Measurements from ENCODE around the gene MLF1.
A peak's percentile ranks its signal among the peaks of the same experiment; 100 is the strongest.

Gene MLF1

DNA sequence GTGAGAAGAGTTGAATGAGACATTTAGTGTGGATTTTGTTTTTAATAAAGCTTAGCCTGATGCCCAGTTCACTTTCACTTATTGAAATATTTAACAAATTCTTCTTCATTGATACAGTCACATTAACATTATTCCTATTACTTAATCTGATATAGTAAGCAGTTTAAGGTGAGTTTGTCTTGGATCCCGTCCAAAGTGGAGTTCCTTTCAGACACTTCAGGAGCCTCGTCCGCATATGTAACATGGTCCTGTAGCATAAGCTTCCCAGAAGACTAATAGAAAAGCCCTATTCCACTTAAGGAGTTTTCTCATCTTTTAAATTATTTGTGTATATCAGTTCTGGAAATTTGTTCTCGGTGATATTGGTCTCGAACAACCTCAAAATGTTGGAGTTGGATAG, 39.7 kb upstream of the MLF1 start:
- no peak for ATAC-seq
- TF ChIP-seq TCF4 (CRISPR knock-in tag; IDR thresholded peaks at IDR 0.05; ENCODE audit: borderline replicate concordance) = no peak
- peak; percentile 46; the same call in 1 of the 2 replicates for TF ChIP-seq ISL1 (CRISPR knock-in tag; IDR thresholded peaks at IDR 0.05)

DNA sequence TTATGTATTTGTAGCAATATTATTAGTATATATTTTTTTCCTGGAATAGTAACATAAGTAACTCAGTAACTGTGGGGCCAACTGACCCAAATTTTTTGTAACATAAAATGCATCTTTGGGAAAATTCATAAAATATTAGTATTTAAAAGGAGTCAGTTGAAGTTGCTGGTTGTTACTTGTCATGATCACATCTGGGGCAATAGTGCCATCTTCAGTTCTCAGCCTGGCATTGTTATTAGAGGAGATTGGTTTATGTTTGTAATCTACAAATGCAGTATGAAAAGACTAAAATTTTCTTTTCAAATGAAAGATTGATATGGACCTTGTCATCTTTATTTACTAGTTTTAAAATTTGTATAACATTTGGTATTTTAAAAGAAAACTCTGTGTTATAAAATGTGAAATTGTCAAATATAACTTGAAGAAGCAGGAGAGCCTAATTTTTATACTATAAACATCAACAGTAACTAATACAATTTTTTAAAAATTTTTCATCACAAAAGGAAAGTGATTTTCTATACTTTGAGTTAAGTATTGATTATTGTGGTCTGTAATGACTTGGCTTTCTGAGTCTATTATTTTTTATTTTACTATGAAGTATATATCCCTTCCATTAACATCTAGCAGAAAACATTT, 38.8 kb upstream of the MLF1 start:
- peak; percentile 73; the same call in 2 of the 3 replicates for ATAC-seq
- no peak for TF ChIP-seq RARB (CRISPR knock-in tag; IDR thresholded peaks at IDR 0.05)
- TF ChIP-seq ISL1 (CRISPR knock-in tag; IDR thresholded peaks at IDR 0.05) = no peak
- TF ChIP-seq ARNTL (CRISPR knock-in tag; IDR thresholded peaks at IDR 0.05; ENCODE audit: borderline replicate concordance, low read depth) = no peak

DNA sequence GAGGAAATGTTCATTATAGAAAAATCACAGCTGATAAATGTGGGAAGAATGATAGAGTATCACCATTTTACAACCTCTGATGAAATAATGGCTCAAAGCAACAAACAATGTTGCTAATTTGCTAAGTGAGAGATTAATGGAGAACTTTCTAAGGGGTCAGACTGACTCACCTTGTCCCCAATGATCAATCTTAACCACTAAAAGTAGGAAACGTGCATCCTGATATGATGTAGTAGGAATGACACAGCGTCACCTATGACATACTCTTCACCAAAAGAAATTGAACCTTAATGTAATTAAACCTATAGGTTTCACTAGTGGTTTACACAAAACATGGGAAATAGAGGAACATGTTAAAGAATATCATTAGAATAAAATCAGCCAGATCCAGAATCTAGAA, 35.1 kb upstream of the MLF1 start:
- no peak for ATAC-seq
- TF ChIP-seq TOX (CRISPR knock-in tag; IDR thresholded peaks at IDR 0.05; ENCODE audit: borderline replicate concordance) (no peak), ZNF565 (CRISPR knock-in tag; conservative IDR thresholded peaks at IDR 0.05; ENCODE audit: low read depth) (no peak), TCF4 (CRISPR knock-in tag; IDR thresholded peaks at IDR 0.05; ENCODE audit: borderline replicate concordance) (no peak)

DNA sequence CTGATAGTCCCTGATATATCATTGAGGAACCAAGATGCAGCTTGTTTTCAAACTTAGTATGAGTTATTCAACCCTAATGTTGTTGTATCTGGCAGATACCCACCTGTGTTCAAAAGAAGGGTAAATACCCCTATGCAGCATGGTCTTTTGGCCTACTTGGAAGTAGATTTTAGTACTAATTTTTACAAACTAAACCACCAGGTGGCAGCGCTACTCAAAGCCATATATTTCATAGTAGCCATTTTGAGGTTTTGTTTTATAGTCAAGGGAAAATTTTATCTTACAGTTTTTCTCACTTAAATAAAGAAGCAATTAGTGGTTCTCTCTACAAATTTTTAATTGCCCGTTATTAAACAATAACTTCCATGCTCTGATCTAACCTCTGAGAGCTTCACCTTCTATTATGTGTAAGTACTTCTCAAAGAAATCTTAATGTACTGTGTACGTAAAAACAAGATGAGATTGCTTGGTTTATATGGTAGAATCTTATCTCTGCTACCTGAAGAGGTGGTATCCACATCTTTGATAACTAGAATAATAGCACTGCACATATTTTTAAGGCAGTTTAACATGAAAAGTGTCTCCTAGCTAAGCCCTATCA, 31.5 kb upstream of the MLF1 start:
- peak; percentile 76 for ATAC-seq

DNA sequence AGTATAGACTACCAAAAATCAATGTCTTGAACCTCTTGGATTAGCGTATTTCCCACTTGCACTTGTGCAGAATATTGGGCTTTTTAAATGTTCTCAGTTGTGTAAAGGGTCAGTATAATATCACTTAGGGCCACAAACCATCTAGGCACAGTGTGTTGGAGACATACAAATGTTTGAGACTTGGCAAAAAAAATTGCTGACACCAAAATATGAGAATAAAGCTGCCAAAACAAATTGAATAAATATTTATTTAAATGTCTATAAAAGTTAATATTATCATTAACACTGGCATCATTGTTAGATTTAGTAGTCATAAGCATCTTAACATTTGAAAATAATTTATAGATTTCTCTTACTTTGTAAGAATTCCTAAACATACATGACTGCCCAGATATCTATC, 30.9 kb upstream of the MLF1 start:
- no peak for ATAC-seq
- TF ChIP-seq RARB (CRISPR knock-in tag; IDR thresholded peaks at IDR 0.05) (no peak), ZNF8 (CRISPR knock-in tag; IDR thresholded peaks at IDR 0.05) (no peak), ZFP3 (CRISPR knock-in tag; IDR thresholded peaks at IDR 0.05) (no peak), ISL1 (CRISPR knock-in tag; IDR thresholded peaks at IDR 0.05) (no peak), PPARA (CRISPR knock-in tag; IDR thresholded peaks at IDR 0.05; ENCODE audit: borderline replicate concordance) (no peak), ZNF70 (CRISPR knock-in tag; IDR thresholded peaks at IDR 0.05) (no peak), CSDC2 (CRISPR knock-in tag; IDR thresholded peaks at IDR 0.05) (no peak), ZNF565 (CRISPR knock-in tag; conservative IDR thresholded peaks at IDR 0.05; ENCODE audit: low read depth) (no peak), GLIS3 (CRISPR knock-in tag; IDR thresholded peaks at IDR 0.05) (no peak)
- TF ChIP-seq, protein P1, sequence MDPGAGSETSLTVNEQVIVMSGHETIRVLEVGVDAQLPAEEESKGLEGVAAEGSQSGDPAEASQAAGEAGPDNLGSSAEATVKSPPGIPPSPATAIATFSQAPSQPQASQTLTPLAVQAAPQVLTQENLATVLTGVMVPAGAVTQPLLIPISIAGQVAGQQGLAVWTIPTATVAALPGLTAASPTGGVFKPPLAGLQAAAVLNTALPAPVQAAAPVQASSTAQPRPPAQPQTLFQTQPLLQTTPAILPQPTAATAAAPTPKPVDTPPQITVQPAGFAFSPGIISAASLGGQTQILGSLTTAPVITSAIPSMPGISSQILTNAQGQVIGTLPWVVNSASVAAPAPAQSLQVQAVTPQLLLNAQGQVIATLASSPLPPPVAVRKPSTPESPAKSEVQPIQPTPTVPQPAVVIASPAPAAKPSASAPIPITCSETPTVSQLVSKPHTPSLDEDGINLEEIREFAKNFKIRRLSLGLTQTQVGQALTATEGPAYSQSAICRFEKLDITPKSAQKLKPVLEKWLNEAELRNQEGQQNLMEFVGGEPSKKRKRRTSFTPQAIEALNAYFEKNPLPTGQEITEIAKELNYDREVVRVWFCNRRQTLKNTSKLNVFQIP (CRISPR knock-in tag; IDR thresholded peaks at IDR 0.05; ENCODE audit: borderline replicate concordance, low read depth) = no peak
- TF ChIP-seq, protein P2, sequence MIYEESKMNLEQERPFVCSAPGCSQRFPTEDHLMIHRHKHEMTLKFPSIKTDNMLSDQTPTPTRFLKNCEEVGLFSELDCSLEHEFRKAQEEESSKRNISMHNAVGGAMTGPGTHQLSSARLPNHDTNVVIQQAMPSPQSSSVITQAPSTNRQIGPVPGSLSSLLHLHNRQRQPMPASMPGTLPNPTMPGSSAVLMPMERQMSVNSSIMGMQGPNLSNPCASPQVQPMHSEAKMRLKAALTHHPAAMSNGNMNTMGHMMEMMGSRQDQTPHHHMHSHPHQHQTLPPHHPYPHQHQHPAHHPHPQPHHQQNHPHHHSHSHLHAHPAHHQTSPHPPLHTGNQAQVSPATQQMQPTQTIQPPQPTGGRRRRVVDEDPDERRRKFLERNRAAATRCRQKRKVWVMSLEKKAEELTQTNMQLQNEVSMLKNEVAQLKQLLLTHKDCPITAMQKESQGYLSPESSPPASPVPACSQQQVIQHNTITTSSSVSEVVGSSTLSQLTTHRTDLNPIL (CRISPR knock-in tag; IDR thresholded peaks at IDR 0.05; ENCODE audit: low read depth) = no peak

More for the DNA sequence above, 31.5 kb upstream of the MLF1 start:
- TF ChIP-seq OSR1 (CRISPR knock-in tag; IDR thresholded peaks at IDR 0.05) (no peak), ISL1 (CRISPR knock-in tag; IDR thresholded peaks at IDR 0.05) (no peak), ZNF70 (CRISPR knock-in tag; IDR thresholded peaks at IDR 0.05) (no peak), ARNTL (CRISPR knock-in tag; IDR thresholded peaks at IDR 0.05; ENCODE audit: borderline replicate concordance, low read depth) (no peak), ZNF8 (CRISPR knock-in tag; IDR thresholded peaks at IDR 0.05) (no peak), TOX (CRISPR knock-in tag; IDR thresholded peaks at IDR 0.05; ENCODE audit: borderline replicate concordance) (no peak), GLIS3 (CRISPR knock-in tag; IDR thresholded peaks at IDR 0.05) (no peak), SNAI2 (CRISPR knock-in tag; IDR thresholded peaks at IDR 0.05) (no peak), CSDC2 (CRISPR knock-in tag; IDR thresholded peaks at IDR 0.05) (no peak), PPARA (CRISPR knock-in tag; IDR thresholded peaks at IDR 0.05; ENCODE audit: borderline replicate concordance) (no peak), ZFP3 (CRISPR knock-in tag; IDR thresholded peaks at IDR 0.05) (no peak), ESRRG (CRISPR knock-in tag; IDR thresholded peaks at IDR 0.05) (no peak), BACH2 (CRISPR knock-in tag; IDR thresholded peaks at IDR 0.05; ENCODE audit: borderline replicate concordance) (no peak)
- TF ChIP-seq, protein P1 (CRISPR knock-in tag; IDR thresholded peaks at IDR 0.05; ENCODE audit: borderline replicate concordance, low read depth) = no peak
- TF ChIP-seq, protein P3, sequence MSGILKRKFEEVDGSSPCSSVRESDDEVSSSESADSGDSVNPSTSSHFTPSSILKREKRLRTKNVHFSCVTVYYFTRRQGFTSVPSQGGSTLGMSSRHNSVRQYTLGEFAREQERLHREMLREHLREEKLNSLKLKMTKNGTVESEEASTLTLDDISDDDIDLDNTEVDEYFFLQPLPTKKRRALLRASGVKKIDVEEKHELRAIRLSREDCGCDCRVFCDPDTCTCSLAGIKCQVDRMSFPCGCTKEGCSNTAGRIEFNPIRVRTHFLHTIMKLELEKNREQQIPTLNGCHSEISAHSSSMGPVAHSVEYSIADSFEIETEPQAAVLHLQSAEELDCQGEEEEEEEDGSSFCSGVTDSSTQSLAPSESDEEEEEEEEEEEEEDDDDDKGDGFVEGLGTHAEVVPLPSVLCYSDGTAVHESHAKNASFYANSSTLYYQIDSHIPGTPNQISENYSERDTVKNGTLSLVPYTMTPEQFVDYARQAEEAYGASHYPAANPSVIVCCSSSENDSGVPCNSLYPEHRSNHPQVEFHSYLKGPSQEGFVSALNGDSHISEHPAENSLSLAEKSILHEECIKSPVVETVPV (CRISPR knock-in tag; IDR thresholded peaks at IDR 0.05) = no peak
- TF ChIP-seq, protein P2 (CRISPR knock-in tag; IDR thresholded peaks at IDR 0.05; ENCODE audit: low read depth) = no peak
- TF ChIP-seq, protein P4, sequence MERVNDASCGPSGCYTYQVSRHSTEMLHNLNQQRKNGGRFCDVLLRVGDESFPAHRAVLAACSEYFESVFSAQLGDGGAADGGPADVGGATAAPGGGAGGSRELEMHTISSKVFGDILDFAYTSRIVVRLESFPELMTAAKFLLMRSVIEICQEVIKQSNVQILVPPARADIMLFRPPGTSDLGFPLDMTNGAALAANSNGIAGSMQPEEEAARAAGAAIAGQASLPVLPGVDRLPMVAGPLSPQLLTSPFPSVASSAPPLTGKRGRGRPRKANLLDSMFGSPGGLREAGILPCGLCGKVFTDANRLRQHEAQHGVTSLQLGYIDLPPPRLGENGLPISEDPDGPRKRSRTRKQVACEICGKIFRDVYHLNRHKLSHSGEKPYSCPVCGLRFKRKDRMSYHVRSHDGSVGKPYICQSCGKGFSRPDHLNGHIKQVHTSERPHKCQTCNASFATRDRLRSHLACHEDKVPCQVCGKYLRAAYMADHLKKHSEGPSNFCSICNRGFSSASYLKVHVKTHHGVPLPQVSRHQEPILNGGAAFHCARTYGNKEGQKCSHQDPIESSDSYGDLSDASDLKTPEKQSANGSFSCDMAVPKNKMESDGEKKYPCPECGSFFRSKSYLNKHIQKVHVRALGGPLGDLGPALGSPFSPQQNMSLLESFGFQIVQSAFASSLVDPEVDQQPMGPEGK (CRISPR knock-in tag; IDR thresholded peaks at IDR 0.05; ENCODE audit: borderline replicate concordance) = no peak
